ENCODE data around the gene NAV2.

The NAV2 gene

DNA sequence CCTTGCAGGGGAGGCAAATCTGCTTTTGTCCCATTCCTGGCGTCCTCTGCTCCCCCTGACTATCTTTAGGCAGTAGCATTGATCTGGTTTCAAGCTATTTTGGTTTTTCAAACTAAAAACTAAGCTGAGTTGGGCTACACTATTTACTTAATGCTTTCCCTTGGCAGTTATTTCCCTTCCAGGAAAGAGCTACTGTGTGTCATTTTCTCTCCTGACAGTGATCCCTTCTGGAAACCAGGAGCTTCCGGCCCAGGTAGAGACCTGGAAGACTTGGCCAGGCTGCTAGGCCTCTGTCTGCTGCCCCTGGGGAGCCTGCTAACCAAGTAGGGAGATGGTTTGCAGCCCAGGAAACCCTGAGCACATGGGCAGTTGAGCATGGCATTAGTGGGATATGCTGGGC is 35.0 kb downstream of the NAV2 start:
- DNase-seq, result no peak

GRCh38 chr11:19751055-19751454 is 38.4 kb downstream of the NAV2 start:
- DNase-seq, result no peak

DNA sequence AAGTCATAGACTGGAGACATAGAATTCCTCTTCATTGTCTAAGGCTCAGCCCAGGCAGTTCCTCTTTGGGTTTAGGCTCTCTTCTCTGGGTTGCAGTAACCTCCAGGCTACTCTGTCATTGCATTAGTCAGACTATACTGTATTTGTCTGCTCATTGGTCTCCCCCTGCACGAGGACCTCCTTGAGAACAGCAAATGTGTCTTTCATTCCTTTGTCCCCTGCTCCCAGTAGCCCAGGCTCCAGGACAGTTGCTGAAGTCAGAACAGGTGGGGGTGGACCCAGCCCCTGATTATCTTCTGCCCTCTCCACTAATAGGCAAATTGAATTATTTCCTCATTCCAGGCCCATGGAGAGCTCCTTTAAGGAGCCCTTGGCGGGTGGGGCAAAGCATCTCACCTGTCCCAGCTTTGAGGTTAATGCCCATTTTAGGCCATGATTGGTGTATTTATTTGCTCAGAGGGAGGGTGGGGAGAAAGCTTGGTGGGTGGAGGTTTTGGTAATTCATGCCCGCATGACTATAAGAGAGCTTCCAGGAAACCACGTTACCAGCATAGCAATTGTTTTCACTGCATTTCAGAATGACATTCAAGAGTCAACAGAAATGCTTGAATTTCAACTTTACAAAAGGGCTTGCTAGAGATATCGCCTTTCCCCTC is 40.9 kb downstream of the NAV2 start:
- DNase-seq, result no peak

GRCh38 chr11:19756675-19757475 is 44.2 kb downstream of the NAV2 start:
- no peak for DNase-seq

GRCh38 chr11:19759389-19759788 is 46.8 kb downstream of the NAV2 start:
- no peak for DNase-seq

GRCh38 chr11:19762266-19762665 is 49.6 kb downstream of the NAV2 start:
- no peak for DNase-seq

DNA sequence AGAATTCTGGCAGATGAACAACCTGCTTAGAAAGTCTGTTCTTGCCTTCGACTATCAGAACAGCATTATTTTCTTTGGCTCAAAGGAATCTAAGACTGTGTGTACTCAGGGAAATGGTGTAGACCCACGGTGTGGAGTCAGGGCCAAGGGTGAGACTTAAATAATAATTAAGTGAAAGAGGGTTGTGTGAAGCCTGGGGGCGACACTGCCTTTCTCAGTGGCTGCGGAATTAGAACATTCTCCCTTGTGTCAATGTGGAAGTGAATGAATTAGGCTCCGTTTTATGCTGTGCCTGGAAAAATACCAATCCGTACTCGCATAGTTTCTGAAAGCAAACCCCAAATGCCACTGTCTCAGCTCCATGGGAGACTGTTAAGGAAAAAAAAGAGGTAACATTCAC is 50.7 kb downstream of the NAV2 start:
- no peak for DNase-seq

GRCh38 chr11:19766206-19766605 is 53.6 kb downstream of the NAV2 start:
- no peak for DNase-seq

- DNase-seq, result no peak
Measured at GRCh38 chr11:19766810-19767209, 54.2 kb downstream of the NAV2 start.

DNA sequence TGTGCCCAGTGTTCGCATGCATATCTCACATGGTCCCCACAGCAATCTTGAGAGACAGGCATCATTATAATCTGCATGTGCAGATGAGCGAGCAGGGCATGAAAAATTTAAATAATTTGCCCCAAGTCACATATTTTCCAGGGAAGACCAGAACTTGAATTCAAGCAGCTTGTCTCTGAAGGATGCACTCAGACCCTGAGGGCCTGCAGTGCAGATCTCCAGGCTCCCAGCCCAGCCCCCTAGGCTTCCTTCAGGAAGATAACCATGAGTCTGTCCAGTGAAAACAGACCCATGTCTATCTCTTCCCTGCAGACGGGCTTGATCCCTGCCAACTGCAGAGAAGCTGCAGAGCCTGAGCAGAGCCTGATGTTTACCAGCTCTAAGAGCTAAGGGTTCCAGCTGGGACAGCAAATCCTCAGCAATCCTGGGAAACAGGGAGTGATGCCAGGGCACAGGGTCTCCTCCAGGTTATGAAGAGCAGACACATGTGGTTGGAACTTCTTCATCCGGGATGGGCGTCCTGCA is 55.1 kb downstream of the NAV2 start:
- no peak for DNase-seq

- DNase-seq, result no peak
Measured at GRCh38 chr11:19768197-19768596, 55.6 kb downstream of the NAV2 start.

GRCh38 chr11:19768815-19769214 is 56.2 kb downstream of the NAV2 start:
- no peak for DNase-seq

GRCh38 chr11:19769820-19770219 is 57.2 kb downstream of the NAV2 start:
- DNase-seq, result no peak

GRCh38 chr11:19770277-19770676 is 57.6 kb downstream of the NAV2 start:
- no peak for DNase-seq

- DNase-seq, result no peak
Measured at GRCh38 chr11:19771463-19771862, 58.8 kb downstream of the NAV2 start.

GRCh38 chr11:19772480-19772879 is 59.8 kb downstream of the NAV2 start:
- DNase-seq, result no peak

DNA sequence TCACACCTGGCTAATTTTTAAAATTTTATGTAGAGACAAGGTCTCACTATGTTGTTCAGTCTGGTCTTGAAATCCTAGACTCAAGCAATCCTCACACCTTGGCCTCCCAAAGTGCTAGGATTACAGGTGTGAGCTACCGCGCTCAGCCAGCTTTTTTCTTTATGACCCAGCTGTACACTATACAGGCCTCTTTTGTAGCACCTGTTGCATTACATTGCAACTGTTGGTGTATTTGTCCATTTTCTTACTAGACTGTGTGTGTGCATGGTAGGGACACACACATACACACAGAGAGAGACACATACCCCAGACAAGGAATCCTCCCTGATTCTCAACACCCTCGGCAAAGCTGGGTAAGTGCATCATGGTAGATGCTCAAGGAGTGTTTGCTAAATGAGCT is 61.7 kb downstream of the NAV2 start:
- no peak for DNase-seq

GRCh38 chr11:19774817-19775580 is 62.4 kb downstream of the NAV2 start:
- DNase-seq, result no peak

DNA sequence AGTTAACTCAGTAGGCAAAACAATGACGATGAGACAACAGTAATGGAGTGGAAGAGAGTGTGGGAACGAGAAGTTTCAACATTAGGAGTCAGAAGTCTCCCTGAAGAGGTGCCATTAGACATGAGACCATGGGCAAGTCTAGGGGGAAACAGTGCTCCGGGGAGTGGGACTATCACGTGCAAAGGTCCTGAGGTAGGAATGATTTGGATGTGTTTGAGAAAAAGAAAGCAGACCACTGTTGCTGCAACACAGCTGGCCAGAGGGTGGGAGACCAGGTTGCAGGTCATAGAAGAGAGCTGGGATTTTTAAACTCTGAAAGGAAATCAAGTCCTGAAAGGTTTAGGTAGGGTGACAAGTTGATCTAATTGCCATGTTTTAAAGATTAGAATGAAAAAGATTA is 63.0 kb downstream of the NAV2 start:
- DNase-seq, result no peak

DNA sequence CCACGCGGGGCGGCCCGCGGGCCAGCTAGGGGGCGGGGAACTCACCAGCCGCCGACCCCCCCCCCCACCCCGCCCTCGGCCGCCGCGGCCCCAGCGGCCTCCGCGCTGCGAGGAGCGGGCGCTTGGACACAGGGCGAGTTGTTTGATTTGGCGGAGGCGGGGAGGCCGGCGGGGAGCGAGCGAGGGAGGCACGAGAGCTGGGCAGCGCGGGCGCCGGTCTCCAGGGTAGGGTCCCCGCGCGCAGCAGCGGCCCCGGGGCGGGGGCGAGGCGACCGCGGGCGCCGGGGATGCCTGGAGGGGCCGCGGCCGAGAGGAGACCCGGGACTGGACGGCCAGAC is 64.4 kb downstream of the NAV2 start:
- no peak for DNase-seq

DNA sequence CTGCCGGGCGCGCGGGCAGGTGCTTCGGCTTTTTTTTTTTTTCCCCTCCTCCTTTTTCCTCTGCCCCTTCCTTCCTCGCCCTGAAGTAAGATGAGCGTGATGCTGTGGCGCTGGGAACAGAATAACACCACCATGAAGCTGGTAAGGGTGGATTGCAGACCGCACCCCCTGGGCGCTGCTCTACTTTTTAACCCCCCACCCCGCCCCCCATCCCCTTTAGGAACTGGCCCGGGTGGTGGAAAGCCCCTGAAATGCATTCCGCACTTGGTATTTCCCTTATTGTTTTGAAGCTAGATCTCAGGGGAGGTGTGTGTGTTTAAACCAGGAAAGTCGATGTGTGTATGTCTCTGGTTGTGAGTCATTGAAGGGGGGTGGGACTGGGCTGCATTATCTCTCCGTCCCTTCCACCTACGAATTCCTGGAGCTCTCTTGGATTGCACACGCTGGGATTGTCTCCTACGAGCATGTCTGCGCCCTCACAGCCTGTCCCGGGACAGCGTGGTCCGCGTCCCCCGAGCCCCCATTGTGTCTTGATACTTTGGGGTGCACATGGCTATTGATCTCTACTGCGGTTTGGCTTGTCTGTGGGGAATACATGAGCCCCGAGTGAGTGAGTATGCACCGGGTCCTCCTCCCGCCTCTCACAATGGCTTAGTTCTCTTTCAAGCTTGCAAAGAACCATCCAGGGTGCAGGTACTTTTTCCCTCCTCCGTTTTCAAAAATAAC is 64.9 kb downstream of the NAV2 start:
- no peak for DNase-seq

- DNase-seq, result no peak
Measured at GRCh38 chr11:19779740-19780139, 67.1 kb downstream of the NAV2 start.

DNA sequence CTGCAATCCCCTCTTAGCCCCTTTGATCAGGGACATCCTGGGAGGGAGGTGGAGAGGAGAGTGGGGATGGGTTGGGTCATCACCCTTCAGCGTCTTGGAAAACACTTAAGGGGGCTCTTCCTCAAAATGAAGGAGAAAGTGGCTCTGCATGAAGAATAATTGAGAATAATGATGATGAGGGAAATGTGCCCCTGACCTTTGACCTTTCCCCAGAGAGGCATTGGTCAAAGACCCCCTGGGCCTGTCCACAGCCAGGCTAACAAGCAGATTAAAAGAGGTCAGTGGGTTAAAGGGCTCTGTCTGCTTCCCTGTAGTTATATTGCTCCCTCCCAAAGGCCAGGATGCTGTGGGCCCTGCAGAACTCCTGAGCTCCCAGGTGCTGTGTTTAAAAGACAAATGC is 68.7 kb downstream of the NAV2 start:
- no peak for DNase-seq

Measured in CD4-positive, alpha-beta T cell treated with Interleukin-17A for 1 hour (primary cell).